Muscle layer of colon (tissue), 2 donors: ENCODE results near the gene LAMC2.

ENCODE experiments used
- H3K27ac ChIP-seq: one replicate; pipeline ENCODE4 v1.7.0; 2013; ENCODE audit warnings: low read depth, mild to moderate bottlenecking, low read length, moderate library complexity
- H3K27me3 ChIP-seq, 2 donors: one replicate each; pipeline ENCODE4 v1.7.0; 2013; ENCODE audit warnings: low read length in 2 of 2, mild to moderate bottlenecking in 2 of 2; ENCODE audit not compliant: insufficient read depth in 2 of 2, control insufficient read depth in 1 of 2
- H3K36me3 ChIP-seq: one replicate; pipeline ENCODE4 v1.7.0; 2013; ENCODE audit warnings: mild to moderate bottlenecking, low read length; ENCODE audit not compliant: insufficient read depth
- H3K4me1 ChIP-seq: one replicate; pipeline ENCODE4 v1.7.0; 2013; ENCODE audit warnings: mild to moderate bottlenecking, low read length; ENCODE audit not compliant: insufficient read depth
- H3K4me3 ChIP-seq, 2 donors: one replicate each; pipeline ENCODE4 v1.7.0; 2013; ENCODE audit warnings: low read length in 2 of 2, low read depth in 1 of 2, mild to moderate bottlenecking in 1 of 2, moderate library complexity in 1 of 2
- H3K9ac ChIP-seq: one replicate; pipeline ENCODE4 v1.7.0; 2013; ENCODE audit warnings: low read length
- H3K9me3 ChIP-seq: one replicate; pipeline ENCODE4 v1.7.0; 2013; ENCODE audit warnings: mild to moderate bottlenecking, low read length
- donor health status: abdominal sarcoma.
- donor health status: Adenocarcinoma of cecum.

Gene LAMC2

DNA sequence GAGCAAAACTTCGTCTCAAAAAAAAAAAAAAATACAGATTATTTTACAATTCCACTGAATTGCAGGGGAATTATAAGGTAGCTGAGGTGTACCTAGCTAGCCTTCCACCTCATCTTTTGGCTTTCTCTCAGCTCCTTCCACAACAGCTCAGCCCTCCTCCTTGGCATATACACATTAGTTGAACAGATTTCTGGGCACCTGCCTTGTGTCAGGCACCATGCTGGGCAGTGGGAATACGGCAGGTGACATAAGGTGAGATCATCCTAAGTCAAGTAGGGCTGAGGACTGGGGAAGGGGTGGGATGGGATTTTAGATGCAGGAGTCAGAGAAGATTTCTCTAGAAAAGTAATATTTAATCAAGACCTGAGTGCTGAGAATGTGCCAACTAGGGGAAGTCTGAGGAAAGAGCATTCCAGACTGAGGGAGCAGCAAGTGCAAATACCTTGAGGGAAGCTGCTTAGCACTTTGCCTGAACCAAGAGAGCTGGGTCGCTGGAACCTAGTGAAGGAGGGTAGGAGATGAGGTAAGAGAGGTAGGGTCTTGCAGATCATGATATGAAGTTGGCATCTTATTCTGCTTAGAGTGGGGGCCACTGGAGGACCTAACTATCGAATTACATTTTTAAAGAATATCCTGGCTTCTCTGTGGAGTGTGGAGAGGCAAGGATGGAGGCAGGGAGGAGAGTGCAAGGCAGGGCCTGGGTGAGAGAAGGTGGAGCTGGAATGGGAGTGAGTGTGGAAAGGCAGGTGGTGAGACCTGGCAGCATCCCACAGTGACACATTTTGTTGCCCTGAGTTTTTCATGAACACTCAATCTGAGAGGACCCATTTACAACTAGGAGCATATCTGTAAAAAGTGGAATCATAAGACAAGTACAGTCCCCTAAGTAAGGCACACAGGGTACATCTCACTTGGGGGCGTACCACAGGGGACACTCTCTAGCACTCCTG is 28.2 kb downstream of the LAMC2 start:
- H3K9ac ChIP-seq, result no peak overlapping the region
- no peaks in the 10 kb centered on the region for H3K27me3 ChIP-seq
- H3K4me1 ChIP-seq, result peaks cover 36% of the 10 kb centered on the region
- H3K36me3 ChIP-seq, result no peaks in the 10 kb centered on the region
- no peak overlapping the region for H3K27ac ChIP-seq
- H3K4me3 ChIP-seq, result no peak overlapping the region
- H3K9me3 ChIP-seq, result no peaks in the 10 kb centered on the region

DNA sequence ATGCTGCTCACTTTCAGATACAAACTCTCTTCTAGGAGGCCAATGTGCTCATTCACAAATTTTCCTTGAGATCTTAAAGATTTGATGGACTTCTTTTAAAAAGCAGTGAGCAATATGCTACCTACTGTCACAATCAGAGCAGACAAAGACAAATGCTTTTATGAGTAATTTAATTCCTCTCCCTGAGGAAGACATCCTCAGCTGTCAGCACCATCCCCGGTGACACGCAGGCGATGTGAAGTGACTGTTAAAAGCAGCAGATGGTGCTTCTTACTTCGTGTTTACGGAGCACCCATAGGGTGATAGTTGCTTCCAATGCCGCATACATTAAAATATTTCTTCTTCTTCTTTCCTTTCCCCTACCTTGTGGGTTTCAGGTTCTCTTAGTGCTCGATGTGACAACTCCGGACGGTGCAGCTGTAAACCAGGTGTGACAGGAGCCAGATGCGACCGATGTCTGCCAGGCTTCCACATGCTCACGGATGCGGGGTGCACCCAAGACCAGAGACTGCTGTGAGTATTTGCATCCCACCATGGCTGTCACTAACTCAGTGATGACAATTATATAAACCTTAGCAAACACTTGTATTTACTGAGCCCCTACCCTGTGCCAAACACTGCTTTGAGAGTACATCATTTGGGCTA is 29.1 kb downstream of the LAMC2 start:
- Histone ChIP-seq H3K27ac (no peak overlapping the region), H3K27me3 (no peaks in the 10 kb centered on the region), H3K9ac (no peak overlapping the region), H3K36me3 (no peaks in the 10 kb centered on the region), H3K4me3 (no peak overlapping the region), H3K9me3 (no peaks in the 10 kb centered on the region), H3K4me1 (peaks cover 41% of the 10 kb centered on the region)

DNA sequence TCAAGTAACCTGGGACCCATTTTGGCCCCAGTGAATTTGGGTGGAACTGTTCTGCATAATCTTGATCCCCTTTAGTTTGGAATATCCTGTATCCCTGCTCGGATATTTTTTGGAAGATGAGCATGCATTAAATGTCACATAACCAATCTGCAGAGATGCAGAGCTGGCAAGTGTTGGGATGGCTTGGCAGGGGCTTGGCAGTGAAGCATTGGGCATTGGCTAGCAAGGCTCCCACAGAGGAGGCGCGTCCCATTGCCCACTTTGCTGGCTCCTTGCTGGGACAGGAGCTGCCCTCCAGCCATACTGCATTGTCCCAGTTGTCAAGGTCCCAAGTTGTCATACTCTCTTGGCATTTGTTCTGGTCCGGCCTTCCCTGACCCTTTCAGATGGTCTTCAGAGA is 29.9 kb downstream of the LAMC2 start:
- peaks cover 41% of the 10 kb centered on the region for H3K4me1 ChIP-seq
- no peak overlapping the region for H3K27ac ChIP-seq
- no peak overlapping the region for H3K4me3 ChIP-seq
- no peaks in the 10 kb centered on the region for H3K9me3 ChIP-seq
- no peak overlapping the region for H3K9ac ChIP-seq
- H3K27me3 ChIP-seq, result no peaks in the 10 kb centered on the region
- no peaks in the 10 kb centered on the region for H3K36me3 ChIP-seq

- H3K27ac ChIP-seq, result peak overlapping the region; percentile 90
- H3K4me1 ChIP-seq, result peaks cover 41% of the 10 kb centered on the region
- H3K9me3 ChIP-seq, result no peaks in the 10 kb centered on the region
- no peaks in the 10 kb centered on the region for H3K36me3 ChIP-seq
- H3K4me3 ChIP-seq, result no peak overlapping the region
- no peak overlapping the region for H3K9ac ChIP-seq
- H3K27me3 ChIP-seq, result no peaks in the 10 kb centered on the region
Measured at GRCh38 chr1:183218027-183218618, 32.1 kb downstream of the LAMC2 start.

DNA sequence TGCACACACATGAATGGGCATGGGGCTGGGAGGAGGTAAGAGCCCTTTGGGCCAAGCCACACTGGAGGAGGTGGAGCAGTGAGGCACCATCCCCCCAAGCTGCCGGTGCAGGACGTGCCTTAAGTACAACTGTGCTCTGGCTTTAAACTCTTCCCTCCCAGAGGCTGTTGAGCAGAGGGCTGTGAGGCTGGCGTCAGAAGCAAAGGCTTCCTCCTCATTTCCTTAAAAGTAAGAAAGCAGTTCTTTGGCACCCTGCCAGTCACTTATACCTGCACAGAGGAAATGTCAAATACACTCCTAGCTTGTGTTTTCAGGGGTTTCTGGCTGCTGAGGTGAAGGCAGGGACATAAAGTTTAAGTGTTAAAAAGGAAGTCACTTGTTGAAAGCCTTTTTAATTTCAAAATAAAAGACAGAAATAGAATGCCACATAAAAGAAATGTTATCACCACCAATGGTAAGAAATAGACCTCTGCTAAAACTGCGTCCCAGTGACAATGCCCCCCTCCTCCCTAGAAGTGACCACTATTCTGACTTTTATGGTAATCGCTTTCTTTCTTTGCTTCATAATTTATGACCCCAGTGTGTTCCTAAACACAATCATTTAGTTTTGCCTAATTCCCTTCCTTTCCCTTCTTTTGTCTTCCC is 33.0 kb downstream of the LAMC2 start:
- Histone ChIP-seq H3K4me1 (peaks cover 41% of the 10 kb centered on the region), H3K4me3 (no peak overlapping the region), H3K9me3 (no peaks in the 10 kb centered on the region), H3K27me3 (no peaks in the 10 kb centered on the region), H3K36me3 (no peaks in the 10 kb centered on the region), H3K9ac (no peak overlapping the region), H3K27ac (peak overlapping the region; percentile 90)

GRCh38 chr1:183219616-183220009 is 33.5 kb downstream of the LAMC2 start:
- H3K27ac ChIP-seq, result peak overlapping the region; percentile 90
- no peaks in the 10 kb centered on the region for H3K36me3 ChIP-seq
- no peak overlapping the region for H3K4me3 ChIP-seq
- H3K4me1 ChIP-seq, result peaks cover 41% of the 10 kb centered on the region
- no peaks in the 10 kb centered on the region for H3K27me3 ChIP-seq
- no peak overlapping the region for H3K9ac ChIP-seq
- no peaks in the 10 kb centered on the region for H3K9me3 ChIP-seq

DNA sequence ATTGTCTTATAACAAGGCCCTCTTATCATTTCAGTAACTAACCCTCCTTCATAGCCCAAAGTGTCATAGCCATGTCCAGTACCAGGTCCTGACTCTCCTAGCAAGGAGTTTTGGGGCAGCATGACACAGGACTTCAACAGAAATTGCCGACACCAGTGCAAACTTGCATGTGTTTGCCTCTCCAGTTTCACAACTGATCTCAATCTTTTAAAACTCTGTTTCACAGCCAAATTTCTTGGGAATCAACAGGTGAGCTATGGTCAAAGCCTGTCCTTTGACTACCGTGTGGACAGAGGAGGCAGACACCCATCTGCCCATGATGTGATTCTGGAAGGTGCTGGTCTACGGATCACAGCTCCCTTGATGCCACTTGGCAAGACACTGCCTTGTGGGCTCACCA is 36.8 kb downstream of the LAMC2 start:
- Histone ChIP-seq H3K9ac (no peak overlapping the region), H3K9me3 (no peaks in the 10 kb centered on the region), H3K36me3 (no peaks in the 10 kb centered on the region), H3K4me1 (peaks cover 19% of the 10 kb centered on the region), H3K4me3 (no peak overlapping the region), H3K27ac (no peak overlapping the region), H3K27me3 (no peaks in the 10 kb centered on the region)

DNA sequence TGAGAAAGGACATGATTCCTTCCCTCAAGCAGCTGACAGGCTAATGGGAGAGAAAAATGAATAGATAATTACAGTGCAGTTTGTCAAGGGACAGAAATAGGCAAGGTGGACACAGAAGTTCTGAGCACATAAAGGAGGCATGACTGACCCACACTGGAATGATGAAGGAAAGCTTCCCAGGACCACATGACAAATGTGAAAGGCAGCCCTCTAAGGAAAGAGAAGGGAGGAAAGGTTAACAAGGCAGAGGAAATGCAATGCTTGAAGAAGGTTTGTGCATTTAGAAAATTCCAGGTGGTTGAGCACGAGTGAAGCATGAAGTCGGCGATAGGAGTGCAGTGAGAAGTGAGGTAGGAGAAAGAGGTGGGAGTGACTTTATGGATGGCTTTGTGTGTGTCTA is 37.4 kb downstream of the LAMC2 start:
- Histone ChIP-seq H3K36me3 (no peaks in the 10 kb centered on the region), H3K9ac (no peak overlapping the region), H3K4me1 (peaks cover 14% of the 10 kb centered on the region), H3K4me3 (no peak overlapping the region), H3K27me3 (no peaks in the 10 kb centered on the region), H3K9me3 (no peaks in the 10 kb centered on the region), H3K27ac (no peak overlapping the region)

GRCh38 chr1:183226361-183226760 is 40.3 kb downstream of the LAMC2 start:
- Histone ChIP-seq H3K27me3 (no peaks in the 10 kb centered on the region), H3K4me3 (no peak overlapping the region), H3K36me3 (no peaks in the 10 kb centered on the region), H3K9ac (no peak overlapping the region), H3K9me3 (no peaks in the 10 kb centered on the region), H3K4me1 (no peaks in the 10 kb centered on the region), H3K27ac (no peak overlapping the region)

DNA sequence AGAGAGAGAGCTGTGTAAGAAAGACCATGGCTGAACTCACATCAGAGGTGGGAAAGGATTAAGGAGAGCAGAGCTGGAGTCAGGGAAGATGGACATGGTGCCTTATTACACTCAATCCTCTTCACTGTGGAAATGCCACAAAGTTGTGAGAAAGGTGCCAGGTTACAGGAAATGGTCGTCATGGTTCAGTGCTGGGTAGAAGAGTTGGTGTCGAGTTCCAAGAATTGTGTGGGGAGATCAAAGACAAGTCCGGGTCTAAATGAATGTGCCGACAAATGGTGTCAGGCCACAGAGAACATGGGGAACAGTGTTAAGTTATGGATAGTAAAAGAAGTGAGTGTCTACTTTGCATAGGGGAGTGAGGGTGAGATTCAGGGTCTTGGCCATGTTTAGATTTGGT is 40.9 kb downstream of the LAMC2 start:
- Histone ChIP-seq H3K9me3 (no peaks in the 10 kb centered on the region), H3K36me3 (no peaks in the 10 kb centered on the region), H3K9ac (no peak overlapping the region), H3K4me1 (no peaks in the 10 kb centered on the region), H3K4me3 (no peak overlapping the region), H3K27ac (no peak overlapping the region), H3K27me3 (no peaks in the 10 kb centered on the region)
